Measurements from ENCODE around the gene CERS6.

Gene CERS6

GRCh38 chr2:168461178-168461941 lies 5.3 kb downstream of the CERS6 start:
- Histone ChIP-seq H2AK5ac (ENCODE audit: low read depth, low read length) (no peak overlapping the region), H2BK15ac (ENCODE audit: low read length) (no peak overlapping the region), H2BK12ac (ENCODE audit: low read length) (no peak overlapping the region), H2AFZ (ENCODE audit: low read length) (no peak overlapping the region), H3K23ac (ENCODE audit: low read depth, low read length, poor library complexity) (no peak overlapping the region), H3K9me3 (replicated peaks in 1 of 2; ENCODE audit: control insufficient read depth in 2 of 2, insufficient read depth in 1 of 2, low read depth in 1 of 2, low read length in 2 of 2) (no peaks in the 10 kb centered on the region), H2BK120ac (ENCODE audit: low read depth, low read length) (no peak overlapping the region), H3K14ac (ENCODE audit: low read length) (no peak overlapping the region), H3K18ac (ENCODE audit: low read length) (no peak overlapping the region), H4K8ac (ENCODE audit: low read depth, low read length) (no peak overlapping the region), H3K27ac (replicated peaks; ENCODE audit: low read length) (no peak overlapping the region), H3K79me1 (ENCODE audit: low read depth, low read length) (peaks cover 5% of the 10 kb centered on the region), H4K91ac (ENCODE audit: low read depth, low read length, poor library complexity) (no peak overlapping the region), H3K4me3 (ENCODE audit: low read length in 2 of 2) (no peak overlapping the region), H2BK5ac (ENCODE audit: low read length) (no peak overlapping the region), H3K27me3 (ENCODE audit: control insufficient read depth in 3 of 3, insufficient read depth in 3 of 3, low read depth in 1 of 3, low read length in 3 of 3) (no peaks in the 10 kb centered on the region), H3K9ac (ENCODE audit: low read depth, low read length, poor library complexity) (no peak overlapping the region), H3K36me3 (replicated peaks in 1 of 2; ENCODE audit: control insufficient read depth in 2 of 2, insufficient read depth in 2 of 2, low read length in 2 of 2) (no peaks in the 10 kb centered on the region), H3K4ac (ENCODE audit: low read length) (no peak overlapping the region), H3K4me2 (ENCODE audit: insufficient read depth, low read length, poor library complexity, severe bottlenecking) (no peak overlapping the region), H3K4me1 (ENCODE audit: control insufficient read depth in 2 of 2, insufficient read depth in 1 of 2, low read depth in 1 of 2, low read length in 2 of 2) (peaks cover 3 to 11% of the 10 kb centered on the region in 2 donors)
- DNase-seq (ENCODE audit: low spot score): no peak
- WGBS, 2 donors (ENCODE audit: extremely low coverage in 2 of 2, insufficient read length in 2 of 2, insufficient replicate concordance in 1 of 2): no CpG with 5 or more reads among the region's 2 CpGs

GRCh38 chr2:168461942-168462331 lies 5.9 kb downstream of the CERS6 start:
- Histone ChIP-seq H3K4me3 (ENCODE audit: low read length in 2 of 2) (no peak overlapping the region), H4K8ac (ENCODE audit: low read depth, low read length) (no peak overlapping the region), H4K91ac (ENCODE audit: low read depth, low read length, poor library complexity) (no peak overlapping the region), H2AK5ac (ENCODE audit: low read depth, low read length) (no peak overlapping the region), H3K36me3 (replicated peaks in 1 of 2; ENCODE audit: control insufficient read depth in 2 of 2, insufficient read depth in 2 of 2, low read length in 2 of 2) (no peaks in the 10 kb centered on the region), H3K9ac (ENCODE audit: low read depth, low read length, poor library complexity) (no peak overlapping the region), H2BK12ac (ENCODE audit: low read length) (no peak overlapping the region), H3K23ac (ENCODE audit: low read depth, low read length, poor library complexity) (no peak overlapping the region), H3K4ac (ENCODE audit: low read length) (no peak overlapping the region), H2BK5ac (ENCODE audit: low read length) (no peak overlapping the region), H2BK15ac (ENCODE audit: low read length) (no peak overlapping the region), H3K79me1 (ENCODE audit: low read depth, low read length) (peaks cover 5% of the 10 kb centered on the region), H3K9me3 (replicated peaks in 1 of 2; ENCODE audit: control insufficient read depth in 2 of 2, insufficient read depth in 1 of 2, low read depth in 1 of 2, low read length in 2 of 2) (no peaks in the 10 kb centered on the region), H3K18ac (ENCODE audit: low read length) (no peak overlapping the region), H3K27me3 (ENCODE audit: control insufficient read depth in 3 of 3, insufficient read depth in 3 of 3, low read depth in 1 of 3, low read length in 3 of 3) (no peaks in the 10 kb centered on the region), H2AFZ (ENCODE audit: low read length) (no peak overlapping the region), H2BK120ac (ENCODE audit: low read depth, low read length) (no peak overlapping the region), H3K4me2 (ENCODE audit: insufficient read depth, low read length, poor library complexity, severe bottlenecking) (no peak overlapping the region), H3K4me1 (ENCODE audit: control insufficient read depth in 2 of 2, insufficient read depth in 1 of 2, low read depth in 1 of 2, low read length in 2 of 2) (peaks cover 7 to 13% of the 10 kb centered on the region in 2 donors), H3K14ac (ENCODE audit: low read length) (no peak overlapping the region), H3K27ac (replicated peaks; ENCODE audit: low read length) (no peak overlapping the region)
- no CpG with 5 or more reads among the region's 2 CpGs for WGBS, 2 donors (ENCODE audit: extremely low coverage in 2 of 2, insufficient read length in 2 of 2, insufficient replicate concordance in 1 of 2)
- DNase-seq (ENCODE audit: low spot score): no peak

- Histone ChIP-seq H3K79me1 (ENCODE audit: low read depth, low read length) (peaks cover 5% of the 10 kb centered on the region), H2AFZ (ENCODE audit: low read length) (no peak overlapping the region), H3K36me3 (replicated peaks in 1 of 2; ENCODE audit: control insufficient read depth in 2 of 2, insufficient read depth in 2 of 2, low read length in 2 of 2) (no peaks in the 10 kb centered on the region), H2AK5ac (ENCODE audit: low read depth, low read length) (no peak overlapping the region), H3K4ac (ENCODE audit: low read length) (no peak overlapping the region), H2BK12ac (ENCODE audit: low read length) (no peak overlapping the region), H3K14ac (ENCODE audit: low read length) (no peak overlapping the region), H3K9me3 (replicated peaks in 1 of 2; ENCODE audit: control insufficient read depth in 2 of 2, insufficient read depth in 1 of 2, low read depth in 1 of 2, low read length in 2 of 2) (no peaks in the 10 kb centered on the region), H2BK5ac (ENCODE audit: low read length) (no peak overlapping the region), H3K27ac (replicated peaks; ENCODE audit: low read length) (no peak overlapping the region), H3K18ac (ENCODE audit: low read length) (no peak overlapping the region), H3K4me3 (ENCODE audit: low read length in 2 of 2) (no peak overlapping the region), H4K8ac (ENCODE audit: low read depth, low read length) (no peak overlapping the region), H3K4me1 (ENCODE audit: control insufficient read depth in 2 of 2, insufficient read depth in 1 of 2, low read depth in 1 of 2, low read length in 2 of 2) (peaks cover 11 to 15% of the 10 kb centered on the region in 2 donors), H2BK120ac (ENCODE audit: low read depth, low read length) (no peak overlapping the region), H4K91ac (ENCODE audit: low read depth, low read length, poor library complexity) (no peak overlapping the region), H3K23ac (ENCODE audit: low read depth, low read length, poor library complexity) (no peak overlapping the region), H2BK15ac (ENCODE audit: low read length) (no peak overlapping the region), H3K27me3 (ENCODE audit: control insufficient read depth in 3 of 3, insufficient read depth in 3 of 3, low read depth in 1 of 3, low read length in 3 of 3) (no peaks in the 10 kb centered on the region), H3K9ac (ENCODE audit: low read depth, low read length, poor library complexity) (no peak overlapping the region), H3K4me2 (ENCODE audit: insufficient read depth, low read length, poor library complexity, severe bottlenecking) (no peak overlapping the region)
- DNase-seq (ENCODE audit: low spot score): no peak
- no CpG with 5 or more reads among the region's 2 CpGs for WGBS, 2 donors (ENCODE audit: extremely low coverage in 2 of 2, insufficient read length in 2 of 2, insufficient replicate concordance in 1 of 2)
These were observed 6.5 kb downstream of the CERS6 start for GRCh38 chr2:168462543-168463045.

- H3K27me3 ChIP-seq (ENCODE audit: control insufficient read depth in 3 of 3, insufficient read depth in 3 of 3, low read depth in 1 of 3, low read length in 3 of 3): no peaks in the 10 kb centered on the region
- H3K4me2 ChIP-seq (ENCODE audit: insufficient read depth, low read length, poor library complexity, severe bottlenecking): no peak overlapping the region
- H3K4me3 ChIP-seq (ENCODE audit: low read length in 2 of 2): no peak overlapping the region
- peaks cover 4% of the 10 kb centered on the region for H3K79me1 ChIP-seq (ENCODE audit: low read depth, low read length)
- no peak overlapping the region for H4K8ac ChIP-seq (ENCODE audit: low read depth, low read length)
- no peak overlapping the region for H4K91ac ChIP-seq (ENCODE audit: low read depth, low read length, poor library complexity)
- no peak overlapping the region for H2BK15ac ChIP-seq (ENCODE audit: low read length)
- H2BK12ac ChIP-seq (ENCODE audit: low read length): no peak overlapping the region
- peaks cover 9 to 21% of the 10 kb centered on the region in 2 donors for H3K4me1 ChIP-seq (ENCODE audit: control insufficient read depth in 2 of 2, insufficient read depth in 1 of 2, low read depth in 1 of 2, low read length in 2 of 2)
- H2BK120ac ChIP-seq (ENCODE audit: low read depth, low read length): no peak overlapping the region
- H3K23ac ChIP-seq (ENCODE audit: low read depth, low read length, poor library complexity): no peak overlapping the region
- H3K4ac ChIP-seq (ENCODE audit: low read length): no peak overlapping the region
- no peak overlapping the region for H2BK5ac ChIP-seq (ENCODE audit: low read length)
- H3K27ac ChIP-seq (replicated peaks; ENCODE audit: low read length): no peak overlapping the region
- no peak for DNase-seq (ENCODE audit: low spot score)
- H2AFZ ChIP-seq (ENCODE audit: low read length): no peak overlapping the region
- no peak overlapping the region for H3K14ac ChIP-seq (ENCODE audit: low read length)
- no peaks in the 10 kb centered on the region for H3K36me3 ChIP-seq (replicated peaks in 1 of 2; ENCODE audit: control insufficient read depth in 2 of 2, insufficient read depth in 2 of 2, low read length in 2 of 2)
- no peak overlapping the region for H2AK5ac ChIP-seq (ENCODE audit: low read depth, low read length)
- no peaks in the 10 kb centered on the region for H3K9me3 ChIP-seq (replicated peaks in 1 of 2; ENCODE audit: control insufficient read depth in 2 of 2, insufficient read depth in 1 of 2, low read depth in 1 of 2, low read length in 2 of 2)
- H3K18ac ChIP-seq (ENCODE audit: low read length): no peak overlapping the region
- H3K9ac ChIP-seq (ENCODE audit: low read depth, low read length, poor library complexity): no peak overlapping the region
These were observed 9.5 kb downstream of the CERS6 start for GRCh38 chr2:168465594-168465993.

Data from neuronal stem cell (in vitro differentiated cells).